ENCODE measurements around the gene PPP6R3.
"Not testable (repeated sequence)": the region's sequence is repeated elsewhere in the genome, so short reads cannot be mapped to it uniquely, and the experiment has no call there.

PPP6R3 gene

GRCh38 chr11:68460741-68461574 is at the start of gene PPP6R3:
Gene PPP6R3, plus strand, starts transcription at chr11:68460752. Its CDS starts 76,913 bp downstream, at chr11:68537665.
- DNase-seq: peak; percentile 86

- DNase-seq: no peak
Observed at GRCh38 chr11:68411501-68411991, 49.0 kb upstream of the PPP6R3 start.

- no peak for DNase-seq
Observed at GRCh38 chr11:68412593-68413475, 47.7 kb upstream of the PPP6R3 start.

- no peak for DNase-seq
Observed at GRCh38 chr11:68413591-68413999, 47.0 kb upstream of the PPP6R3 start.

GRCh38 chr11:68414496-68415221 is 45.9 kb upstream of the PPP6R3 start:
- no peak for DNase-seq

GRCh38 chr11:68416070-68416578 is 44.4 kb upstream of the PPP6R3 start:
- no peak for DNase-seq

- no peak for DNase-seq
Observed at GRCh38 chr11:68418648-68419047, 41.9 kb upstream of the PPP6R3 start.

GRCh38 chr11:68420171-68420570 is 40.4 kb upstream of the PPP6R3 start:
- no peak for DNase-seq

- DNase-seq: no peak
Observed at GRCh38 chr11:68423481-68423880, 37.1 kb upstream of the PPP6R3 start.

- DNase-seq: no peak
Observed at GRCh38 chr11:68424101-68424632, 36.4 kb upstream of the PPP6R3 start.

- DNase-seq: no peak
Observed at GRCh38 chr11:68424981-68425865, 35.3 kb upstream of the PPP6R3 start.

- DNase-seq: no peak
Observed at GRCh38 chr11:68425866-68426380, 34.6 kb upstream of the PPP6R3 start.

- DNase-seq: no peak
Observed at GRCh38 chr11:68429661-68430060, 30.9 kb upstream of the PPP6R3 start.

GRCh38 chr11:68430384-68430783 is 30.2 kb upstream of the PPP6R3 start:
- no peak for DNase-seq

- DNase-seq: no peak
Observed at GRCh38 chr11:68430801-68431200, 29.8 kb upstream of the PPP6R3 start.

- no peak for DNase-seq
Observed at GRCh38 chr11:68431984-68432645, 28.4 kb upstream of the PPP6R3 start.

GRCh38 chr11:68432874-68433273 is 27.7 kb upstream of the PPP6R3 start:
- no peak for DNase-seq

GRCh38 chr11:68433541-68433940 is 27.0 kb upstream of the PPP6R3 start:
- no peak for DNase-seq

GRCh38 chr11:68434159-68434558 is 26.4 kb upstream of the PPP6R3 start:
- not testable (repeated sequence) for DNase-seq

- DNase-seq: no peak
Observed at GRCh38 chr11:68436162-68436888, 24.2 kb upstream of the PPP6R3 start.
